ENCODE data around the gene GAST. TPM values are rescaled to one million over a fixed set of nuclear protein-coding genes. Genes with fewer than 3 reads are reported as not detected.

Gene GAST
- total RNA-seq, 1 experiment from 2014 or later = not detected

GRCh38 chr17:41722231-41722630 lies 10.1 kb downstream of the GAST start:
- Histone ChIP-seq H3K27me3 (ENCODE audit: control insufficient read depth, insufficient read depth, low read length) (no peaks in the 10 kb centered on the region), H3K36me3 (replicated peaks; ENCODE audit: control insufficient read depth, insufficient read depth, low read length) (no peaks in the 10 kb centered on the region), H3K4me3 (ENCODE audit: insufficient read depth, low read depth, low read length) (no peak overlapping the region)
- peak; percentile 15 for DNase-seq

DNA sequence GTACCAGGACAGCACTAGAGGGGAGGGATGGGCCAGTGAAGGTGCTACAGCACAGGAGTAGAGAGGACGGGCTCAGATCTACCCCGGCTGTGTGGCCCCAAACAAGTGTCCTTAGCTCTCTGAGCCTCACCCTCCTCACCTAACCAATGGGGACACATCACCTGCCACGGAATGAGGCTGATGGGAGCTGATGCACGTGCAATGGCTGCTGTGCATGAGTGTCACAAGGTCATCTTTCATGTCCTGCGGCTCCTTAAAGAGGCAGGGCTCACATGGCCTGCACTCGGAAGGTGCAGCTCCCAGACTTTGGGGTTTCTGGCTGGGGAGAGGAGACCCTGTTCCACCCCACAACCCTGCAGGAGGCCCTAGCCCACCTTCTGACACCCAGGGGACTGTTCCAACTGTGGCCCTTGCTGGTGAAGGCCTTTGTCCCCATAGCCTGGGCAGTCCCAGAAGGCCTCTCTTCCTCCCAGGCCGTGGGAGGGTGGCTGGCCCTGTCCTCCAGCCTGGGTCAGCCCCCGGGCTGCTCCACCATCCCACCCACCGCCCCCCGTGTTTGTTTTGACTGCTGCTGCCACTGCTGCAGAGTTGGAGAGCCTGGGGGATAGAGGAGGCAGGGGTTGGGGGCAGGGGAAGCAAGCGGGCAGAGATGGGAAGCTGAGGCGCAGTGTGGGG lies 11.8 kb downstream of the GAST start:
- no peak overlapping the region for H3K4me3 ChIP-seq (ENCODE audit: insufficient read depth, low read depth, low read length)
- DNase-seq = no peak
- H3K27me3 ChIP-seq (ENCODE audit: control insufficient read depth, insufficient read depth, low read length) = no peaks in the 10 kb centered on the region
- no peaks in the 10 kb centered on the region for H3K36me3 ChIP-seq (replicated peaks; ENCODE audit: control insufficient read depth, insufficient read depth, low read length)

- Histone ChIP-seq H3K4me3 (ENCODE audit: insufficient read depth, low read depth, low read length) (no peak overlapping the region), H3K36me3 (replicated peaks; ENCODE audit: control insufficient read depth, insufficient read depth, low read length) (no peaks in the 10 kb centered on the region), H3K27me3 (ENCODE audit: control insufficient read depth, insufficient read depth, low read length) (no peaks in the 10 kb centered on the region)
- peak; percentile 72 for DNase-seq
Observed at GRCh38 chr17:41724476-41725050, 12.4 kb downstream of the GAST start.

DNA sequence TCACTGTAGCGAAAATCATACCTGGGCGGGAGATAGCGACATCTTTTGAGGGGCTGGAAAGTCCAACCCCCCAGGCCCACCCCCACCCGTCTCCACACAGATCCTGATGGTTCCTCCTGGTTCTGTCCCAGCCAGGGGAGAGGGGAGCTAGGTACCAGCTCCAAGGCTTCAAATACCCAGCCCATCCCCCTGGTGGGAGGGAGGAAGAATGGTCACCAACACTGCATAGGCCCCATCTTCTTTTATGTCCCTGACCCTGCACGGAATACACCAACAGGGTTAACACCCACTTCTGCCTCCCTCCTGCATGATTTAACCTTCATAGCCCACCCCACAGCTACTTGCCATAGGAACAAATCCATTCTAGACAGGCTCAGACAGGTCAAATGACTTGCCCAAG lies 13.0 kb downstream of the GAST start:
- Histone ChIP-seq H3K4me3 (ENCODE audit: insufficient read depth, low read depth, low read length) (no peak overlapping the region), H3K27me3 (ENCODE audit: control insufficient read depth, insufficient read depth, low read length) (peaks cover 2% of the 10 kb centered on the region; the same call in 1 of the 2 replicates), H3K36me3 (replicated peaks; ENCODE audit: control insufficient read depth, insufficient read depth, low read length) (no peaks in the 10 kb centered on the region)
- DNase-seq = peak; percentile 66

DNA sequence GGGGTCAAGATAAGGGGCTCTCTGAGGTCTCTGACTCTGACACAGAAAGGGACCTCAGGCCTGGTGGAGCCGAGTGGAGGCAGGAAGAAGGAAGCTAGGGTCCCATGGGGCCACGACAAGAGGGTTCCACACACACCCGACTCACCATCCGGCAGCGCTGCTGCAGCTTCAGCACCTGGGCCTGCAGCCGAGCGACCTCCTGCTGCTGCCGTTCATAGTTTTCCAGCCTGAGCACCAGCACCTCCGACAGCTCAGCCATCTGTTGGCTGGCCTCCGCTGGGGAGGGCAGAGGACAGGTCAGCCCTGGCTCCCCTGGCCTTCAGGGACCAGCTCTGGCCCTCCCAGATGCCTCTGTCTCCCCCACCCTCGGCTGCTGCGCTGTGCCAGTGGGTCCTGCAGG lies 15.9 kb downstream of the GAST start:
- no peaks in the 10 kb centered on the region for H3K36me3 ChIP-seq (replicated peaks; ENCODE audit: control insufficient read depth, insufficient read depth, low read length)
- peaks cover 22% of the 10 kb centered on the region for H3K27me3 ChIP-seq (ENCODE audit: control insufficient read depth, insufficient read depth, low read length)
- peak; percentile 38 for DNase-seq
- no peak overlapping the region for H3K4me3 ChIP-seq (ENCODE audit: insufficient read depth, low read depth, low read length)

DNA sequence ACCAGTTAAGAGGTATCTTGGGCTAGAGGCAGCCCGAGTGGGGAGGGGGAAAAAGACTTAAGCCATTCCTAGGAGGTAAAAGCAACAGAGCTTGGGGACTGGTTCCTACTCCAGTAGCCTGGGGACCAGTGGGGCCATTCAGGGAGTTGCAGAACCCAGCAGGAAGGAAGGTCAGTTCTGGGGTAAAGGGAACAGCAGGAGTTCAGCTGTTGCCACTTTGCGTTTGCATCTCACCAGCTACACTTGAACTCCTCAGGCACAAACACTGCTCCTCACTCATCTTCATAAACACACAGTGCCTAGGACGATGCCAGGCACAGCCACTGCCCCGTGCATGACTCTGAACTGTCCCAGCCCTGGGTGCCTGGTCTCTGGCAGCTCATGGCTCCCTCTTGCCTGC lies 18.3 kb downstream of the GAST start:
- Histone ChIP-seq H3K27me3 (ENCODE audit: control insufficient read depth, insufficient read depth, low read length) (peaks cover 46% of the 10 kb centered on the region), H3K4me3 (ENCODE audit: insufficient read depth, low read depth, low read length) (no peak overlapping the region), H3K36me3 (replicated peaks; ENCODE audit: control insufficient read depth, insufficient read depth, low read length) (no peaks in the 10 kb centered on the region)
- DNase-seq = peak; percentile 44

DNA sequence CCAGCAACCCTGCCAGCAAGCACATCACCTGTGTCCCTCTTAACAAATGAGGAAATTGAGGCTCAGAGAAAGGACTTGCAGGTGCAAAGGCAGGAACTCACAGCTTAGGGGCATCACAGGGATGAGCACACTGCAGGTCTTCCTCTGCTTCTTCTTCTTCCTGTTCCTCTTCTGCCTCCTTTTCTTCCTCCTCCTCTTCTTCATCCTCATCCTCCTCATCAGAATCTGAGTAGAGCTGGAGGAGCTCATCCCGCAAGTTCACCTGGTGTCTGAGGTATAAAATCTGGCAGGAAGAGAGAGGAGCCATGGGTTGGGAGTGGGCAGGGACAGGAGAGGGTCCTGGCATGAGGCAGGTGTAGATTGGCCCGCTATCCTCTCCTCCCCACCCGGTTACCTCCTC lies 19.7 kb downstream of the GAST start:
- Histone ChIP-seq H3K27me3 (ENCODE audit: control insufficient read depth, insufficient read depth, low read length) (peaks cover 60% of the 10 kb centered on the region), H3K4me3 (ENCODE audit: insufficient read depth, low read depth, low read length) (no peak overlapping the region), H3K36me3 (replicated peaks; ENCODE audit: control insufficient read depth, insufficient read depth, low read length) (no peaks in the 10 kb centered on the region)
- no peak for DNase-seq

DNA sequence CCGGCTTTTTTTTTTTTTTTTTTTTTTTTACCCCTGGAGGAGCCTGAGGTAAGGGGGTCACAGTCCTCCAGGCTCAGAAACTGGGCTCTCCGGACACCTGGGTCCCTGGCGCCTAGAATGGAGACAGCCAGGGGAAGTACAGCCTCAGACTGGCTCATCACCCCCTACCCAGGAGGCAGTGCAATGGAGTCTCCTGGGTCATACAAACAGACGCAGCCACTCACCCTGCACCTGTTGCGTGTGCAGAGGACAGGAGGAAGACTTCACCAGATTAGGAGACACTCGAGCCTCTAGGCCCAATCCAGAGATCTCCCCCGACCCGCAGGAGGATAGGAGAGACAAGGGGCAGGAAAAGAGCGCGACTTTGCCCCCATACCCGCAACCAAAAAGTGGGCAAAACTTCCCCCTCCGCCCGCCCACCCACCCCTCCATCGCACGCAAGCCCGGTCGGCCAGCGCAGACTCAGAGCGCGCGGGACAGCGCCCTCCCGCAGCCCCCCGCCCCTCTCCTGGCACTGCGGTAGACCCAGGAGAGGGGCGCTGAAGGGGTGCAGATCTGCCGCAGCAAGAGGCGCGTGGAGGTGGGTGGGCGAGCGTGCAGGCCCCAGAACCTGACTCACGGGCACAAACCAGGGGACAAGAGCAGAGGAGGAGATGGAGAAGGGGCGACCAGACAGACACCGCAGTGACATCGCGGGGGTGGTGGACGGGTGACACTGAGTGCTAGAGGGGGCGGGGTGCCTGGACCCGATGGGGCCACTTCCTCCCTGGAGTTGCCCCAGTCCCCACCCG lies 21.4 kb downstream of the GAST start:
- H3K27me3 ChIP-seq (ENCODE audit: control insufficient read depth, insufficient read depth, low read length) = peaks cover 70% of the 10 kb centered on the region
- peak overlapping the region; percentile 60 for H3K4me3 ChIP-seq (ENCODE audit: insufficient read depth, low read depth, low read length)
- no peaks in the 10 kb centered on the region for H3K36me3 ChIP-seq (replicated peaks; ENCODE audit: control insufficient read depth, insufficient read depth, low read length)
- DNase-seq = peak; percentile 83

DNA sequence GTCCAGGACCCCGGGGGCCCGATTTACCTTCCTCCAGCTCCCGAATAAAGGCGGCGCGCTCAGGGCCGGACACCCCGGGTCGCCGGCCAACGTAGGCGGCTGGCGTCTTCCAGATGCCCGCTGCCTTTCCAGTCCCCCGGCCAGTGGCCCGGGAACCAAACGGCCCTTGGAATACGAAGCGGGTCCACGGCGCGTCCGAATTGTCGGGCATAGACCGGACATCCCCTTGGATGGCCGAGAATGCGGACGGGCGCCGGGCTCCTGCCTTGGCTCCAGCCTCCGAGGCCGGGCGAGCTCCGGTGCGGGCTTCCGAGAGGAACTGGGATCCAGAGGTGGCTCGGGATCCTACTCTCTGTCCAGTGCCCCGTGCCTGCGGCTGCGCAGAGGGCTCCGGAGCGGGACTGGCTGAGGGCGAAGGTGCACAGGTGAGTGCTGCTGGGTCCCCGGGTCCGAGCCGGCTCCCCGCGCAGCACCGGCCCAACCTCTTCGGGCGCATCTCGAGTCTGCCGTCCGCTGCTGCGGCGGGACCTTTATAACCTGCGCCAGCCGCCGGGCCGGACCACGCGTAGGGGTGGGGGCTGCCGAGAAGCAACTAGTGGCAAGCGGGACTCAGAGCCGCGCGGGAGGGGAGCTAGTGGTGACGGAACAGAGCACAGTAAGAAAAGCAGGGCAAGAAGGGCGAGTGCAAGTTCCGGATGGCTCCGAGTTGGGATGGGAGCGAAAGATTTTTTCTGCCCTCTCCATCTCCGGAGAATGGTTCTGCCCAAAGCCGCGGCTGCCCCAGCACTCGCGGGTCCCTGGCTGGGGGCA lies 22.2 kb downstream of the GAST start, which contains the start of gene HAP1:
Gene HAP1, minus strand, starts transcription at position 505 of the 810 bp plus-strand sequence. Its CDS starts 9 bp downstream, at position 496.
- Histone ChIP-seq H3K36me3 (replicated peaks; ENCODE audit: control insufficient read depth, insufficient read depth, low read length) (no peaks in the 10 kb centered on the region), H3K4me3 (ENCODE audit: insufficient read depth, low read depth, low read length) (peak within 1 kb of the TSS; percentile 60), H3K27me3 (ENCODE audit: control insufficient read depth, insufficient read depth, low read length) (peaks cover 70% of the 10 kb centered on the region)
- peak; percentile 96 for DNase-seq

DNA sequence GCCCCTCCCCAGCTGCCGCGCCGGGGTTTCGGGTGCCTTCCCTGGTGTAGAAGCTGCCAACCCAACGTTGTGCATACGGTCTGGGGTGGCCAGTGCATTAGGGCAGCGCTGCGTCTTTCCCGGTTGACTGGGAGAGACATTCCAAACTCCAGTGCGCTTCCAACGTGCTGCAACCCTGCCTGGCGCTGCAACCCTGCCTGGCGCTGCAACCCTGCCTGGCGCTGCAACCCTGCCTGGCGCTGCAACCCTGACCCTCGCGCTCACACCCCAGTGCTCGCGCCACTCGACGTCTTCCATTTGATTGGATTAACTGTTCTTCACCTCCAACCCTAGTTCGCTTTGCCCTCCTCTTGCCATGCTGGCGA lies 22.8 kb downstream of the GAST start:
- peaks cover 70% of the 10 kb centered on the region for H3K27me3 ChIP-seq (ENCODE audit: control insufficient read depth, insufficient read depth, low read length)
- no peak for DNase-seq
- H3K36me3 ChIP-seq (replicated peaks; ENCODE audit: control insufficient read depth, insufficient read depth, low read length) = no peaks in the 10 kb centered on the region
- H3K4me3 ChIP-seq (ENCODE audit: insufficient read depth, low read depth, low read length) = peak overlapping the region; percentile 60

DNA sequence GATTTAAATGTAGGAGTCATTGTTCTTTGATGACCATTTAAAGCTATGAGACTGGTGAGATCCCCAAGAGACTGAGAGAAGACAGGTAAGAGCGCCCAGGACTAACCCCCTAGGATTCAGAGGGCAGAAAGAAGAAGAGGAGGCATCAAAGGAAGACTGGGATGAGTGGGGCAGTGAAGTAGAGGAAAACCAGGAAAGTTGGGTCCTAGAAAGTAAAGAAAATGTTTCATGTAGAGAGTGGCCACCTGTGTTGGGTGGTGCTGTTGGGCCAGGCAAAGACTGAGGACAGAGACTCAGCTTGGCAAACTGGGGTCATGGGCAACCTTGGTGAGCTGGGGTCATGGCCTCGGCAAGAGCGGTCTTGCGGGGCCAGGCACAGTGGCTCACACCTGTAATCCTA lies 23.6 kb downstream of the GAST start:
- peaks cover 65% of the 10 kb centered on the region for H3K27me3 ChIP-seq (ENCODE audit: control insufficient read depth, insufficient read depth, low read length)
- H3K36me3 ChIP-seq (replicated peaks; ENCODE audit: control insufficient read depth, insufficient read depth, low read length) = no peaks in the 10 kb centered on the region
- no peak overlapping the region for H3K4me3 ChIP-seq (ENCODE audit: insufficient read depth, low read depth, low read length)
- peak; percentile 31 for DNase-seq

DNA sequence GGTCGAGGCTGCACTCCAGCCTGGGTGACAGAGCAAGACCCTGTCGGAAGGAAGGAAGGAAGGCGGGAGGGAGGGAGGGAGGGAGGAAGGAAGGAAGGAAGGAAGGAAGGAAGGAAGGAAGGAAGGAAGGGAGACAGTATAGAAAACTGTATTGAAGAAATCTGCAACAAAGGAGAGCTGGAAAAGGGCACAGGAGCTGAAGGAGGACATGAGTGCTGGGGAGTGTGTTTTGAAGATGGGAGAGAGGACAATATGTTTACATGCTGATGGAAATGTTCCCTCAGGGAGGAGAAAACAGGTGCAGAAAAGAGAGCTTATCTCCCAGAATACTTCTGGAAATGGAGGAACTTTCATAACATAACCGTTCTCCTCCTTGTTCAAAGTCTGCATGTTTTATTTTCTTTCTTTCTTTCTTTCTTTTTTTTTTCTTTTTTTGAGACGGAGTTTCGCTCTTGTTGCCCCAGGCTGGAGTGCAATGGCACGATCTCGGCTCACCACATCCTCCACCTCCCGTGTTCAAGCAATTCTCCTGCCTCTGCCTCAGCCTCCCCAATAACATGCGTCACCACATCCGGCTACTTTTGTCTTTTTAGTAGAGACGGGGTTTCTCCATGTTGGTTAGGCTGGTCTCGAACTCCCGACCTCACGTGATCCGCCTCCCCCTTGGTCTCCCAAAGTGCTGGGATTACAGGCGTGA lies 25.0 kb downstream of the GAST start:
- H3K36me3 ChIP-seq (replicated peaks; ENCODE audit: control insufficient read depth, insufficient read depth, low read length) = no peaks in the 10 kb centered on the region
- DNase-seq = no peak
- H3K27me3 ChIP-seq (ENCODE audit: control insufficient read depth, insufficient read depth, low read length) = peaks cover 54% of the 10 kb centered on the region
- H3K4me3 ChIP-seq (ENCODE audit: insufficient read depth, low read depth, low read length) = no peak overlapping the region

DNA sequence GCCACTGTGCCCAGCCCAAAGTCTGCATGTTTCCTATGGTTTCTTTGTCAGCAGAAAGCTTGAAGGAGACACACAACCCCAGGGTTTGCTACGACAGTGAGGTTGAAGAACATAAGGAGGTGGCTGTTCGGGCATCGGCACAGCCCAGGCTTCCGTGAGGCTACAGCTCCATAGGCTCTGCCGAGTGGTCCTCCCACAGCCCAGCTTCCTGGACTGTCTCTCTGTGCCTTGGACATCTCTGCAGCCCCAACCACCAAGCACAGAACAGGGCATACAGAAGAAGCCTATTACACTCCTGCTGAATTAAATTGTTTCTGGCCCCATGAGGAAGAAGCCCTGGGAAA lies 25.5 kb downstream of the GAST start:
- DNase-seq = no peak
- Histone ChIP-seq H3K36me3 (replicated peaks; ENCODE audit: control insufficient read depth, insufficient read depth, low read length) (no peaks in the 10 kb centered on the region), H3K27me3 (ENCODE audit: control insufficient read depth, insufficient read depth, low read length) (peaks cover 49% of the 10 kb centered on the region), H3K4me3 (ENCODE audit: insufficient read depth, low read depth, low read length) (no peak overlapping the region)
